Measurements from ENCODE around the gene NCKAP1.

Gene NCKAP1

GRCh38 chr2:182949572-182950189 is 88.6 kb downstream of the NCKAP1 start:
- DNase-seq, result no peak

GRCh38 chr2:182949052-182949451 is 89.2 kb downstream of the NCKAP1 start:
- no peak for DNase-seq

- DNase-seq, result no peak
These were observed 91.3 kb downstream of the NCKAP1 start for GRCh38 chr2:182946958-182947369.

- DNase-seq, result no peak
These were observed 94.9 kb downstream of the NCKAP1 start for GRCh38 chr2:182943339-182943738.

- no peak for DNase-seq
These were observed 95.5 kb downstream of the NCKAP1 start for GRCh38 chr2:182942756-182943155.

- no peak for DNase-seq
These were observed 96.3 kb downstream of the NCKAP1 start for GRCh38 chr2:182941919-182942318.

- DNase-seq, result no peak
These were observed 97.0 kb downstream of the NCKAP1 start for GRCh38 chr2:182941121-182941722.

GRCh38 chr2:182937870-182938269 is 100.4 kb downstream of the NCKAP1 start:
- no peak for DNase-seq

- DNase-seq, result no peak
These were observed 104.6 kb downstream of the NCKAP1 start for GRCh38 chr2:182933629-182934028.

GRCh38 chr2:182929972-182930371 is 108.3 kb downstream of the NCKAP1 start:
- no peak for DNase-seq

GRCh38 chr2:182924306-182924705 is 114.0 kb downstream of the NCKAP1 start:
- no peak for DNase-seq

GRCh38 chr2:182921234-182921633 is 117.0 kb downstream of the NCKAP1 start:
- no peak for DNase-seq

- no peak for DNase-seq
These were observed 117.6 kb downstream of the NCKAP1 start for GRCh38 chr2:182920631-182921056.

- DNase-seq, result no peak
These were observed 118.2 kb downstream of the NCKAP1 start for GRCh38 chr2:182920089-182920488.

GRCh38 chr2:182918961-182919652 is 119.2 kb downstream of the NCKAP1 start:
- DNase-seq, result no peak

GRCh38 chr2:182917924-182918323 is 120.3 kb downstream of the NCKAP1 start:
- no peak for DNase-seq

GRCh38 chr2:182916417-182916816 is 121.8 kb downstream of the NCKAP1 start:
- no peak for DNase-seq

- DNase-seq, result no peak
These were observed 122.6 kb downstream of the NCKAP1 start for GRCh38 chr2:182915369-182916326.

- no peak for DNase-seq
These were observed 123.4 kb downstream of the NCKAP1 start for GRCh38 chr2:182914852-182915251.

- no peak for DNase-seq
These were observed 125.2 kb downstream of the NCKAP1 start for GRCh38 chr2:182913064-182913463.

- DNase-seq, result no peak
These were observed 125.7 kb downstream of the NCKAP1 start for GRCh38 chr2:182912518-182912915.

GRCh38 chr2:182911813-182912517 is 126.3 kb downstream of the NCKAP1 start:
- no peak for DNase-seq

All from CD4-positive, alpha-beta T cell treated with Interleukin-4 for 4 hours (primary cell).